NCI-H774 (cell line): ENCODE data around the gene ZNF611.
"Not testable (repeated sequence)": the region's sequence is repeated elsewhere in the genome, so short reads cannot be mapped to it uniquely, and the experiment has no call there.

ENCODE experiments used
- DNase-seq: peaks from one replicate; lab custom pipeline; 2025; lab: John Stamatoyannopoulos, UW

ZNF611 gene

DNA sequence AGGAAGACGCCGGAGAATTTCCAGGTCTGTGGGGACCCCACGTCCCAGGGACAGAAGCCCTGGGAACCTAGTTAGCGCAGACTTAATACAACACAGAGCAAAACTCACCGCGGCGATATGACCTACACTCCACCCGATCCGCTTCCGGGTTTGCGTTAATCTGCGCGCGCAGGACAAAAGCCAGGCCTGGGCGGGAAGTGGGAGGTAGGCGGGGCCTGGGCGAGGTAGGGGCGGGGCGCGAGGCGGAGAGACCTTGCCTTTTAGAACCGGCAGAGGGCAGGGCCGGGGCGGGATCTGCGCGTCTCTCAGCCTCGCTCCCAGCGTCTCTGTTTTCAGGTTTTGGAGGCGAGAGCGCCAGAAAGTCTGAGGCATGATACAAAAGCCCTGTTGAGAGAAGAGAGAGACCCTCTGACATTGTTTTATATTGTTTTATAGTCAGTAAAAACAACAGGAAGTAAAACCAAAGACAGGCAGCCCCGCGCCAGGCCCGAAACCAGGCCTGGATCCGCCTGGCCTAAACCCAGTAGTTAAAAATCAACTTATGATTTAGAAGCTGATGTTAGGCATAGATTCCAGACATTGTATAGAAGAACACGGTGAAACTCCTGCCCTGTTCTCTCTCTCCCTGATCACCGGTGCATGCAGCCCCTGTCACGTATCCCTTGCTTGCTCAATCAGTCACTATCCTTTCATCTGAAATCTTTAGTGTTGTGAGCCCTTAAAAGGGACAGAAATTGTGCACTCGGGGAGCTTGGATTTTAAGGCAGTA is at the start of gene ZNF611:
Gene ZNF611, minus strand, starts transcription at position 152 of the 769 bp plus-strand sequence. CDS start 19,150 bp downstream, outside the sequence.
- DNase-seq: peak; percentile 95

DNA sequence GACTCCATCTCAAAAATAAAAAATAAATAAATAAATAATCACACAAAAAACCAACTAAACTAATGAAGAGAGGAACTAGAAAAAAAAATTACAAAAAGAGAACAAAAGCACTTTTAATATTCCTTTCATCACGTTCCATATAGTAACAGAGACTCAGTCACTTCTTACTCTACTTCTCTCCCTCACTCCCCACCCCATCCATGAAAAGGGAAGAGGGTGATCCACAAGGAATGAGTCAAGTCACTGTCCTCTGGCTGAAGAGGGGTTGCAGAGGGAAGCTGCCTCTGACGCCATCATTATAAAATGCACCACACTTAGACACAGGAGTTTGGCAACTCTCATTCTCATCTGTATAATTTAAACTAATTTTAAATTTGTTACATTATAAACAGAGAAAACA is 48.0 kb upstream of the ZNF611 start:
- not testable (repeated sequence) for DNase-seq

DNA sequence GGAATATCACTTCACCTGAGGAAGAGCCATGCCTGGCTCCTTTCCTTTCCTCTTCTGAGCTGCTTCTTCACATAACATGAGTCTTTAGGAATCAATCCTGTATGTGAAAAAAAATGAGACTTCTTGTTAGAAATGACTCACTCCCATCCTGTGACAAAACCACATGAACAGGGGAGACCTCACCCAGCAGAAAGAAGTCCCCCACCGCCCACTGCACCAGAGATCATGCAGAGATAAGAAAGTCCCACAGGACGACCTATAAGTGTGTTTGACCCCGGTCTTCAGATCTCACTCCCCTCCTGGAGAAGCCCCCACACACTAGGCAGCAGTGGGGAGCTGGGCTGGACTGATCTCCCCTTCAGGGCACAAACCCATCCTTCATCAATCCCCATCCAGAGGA is 44.0 kb upstream of the ZNF611 start:
- no peak for DNase-seq

DNA sequence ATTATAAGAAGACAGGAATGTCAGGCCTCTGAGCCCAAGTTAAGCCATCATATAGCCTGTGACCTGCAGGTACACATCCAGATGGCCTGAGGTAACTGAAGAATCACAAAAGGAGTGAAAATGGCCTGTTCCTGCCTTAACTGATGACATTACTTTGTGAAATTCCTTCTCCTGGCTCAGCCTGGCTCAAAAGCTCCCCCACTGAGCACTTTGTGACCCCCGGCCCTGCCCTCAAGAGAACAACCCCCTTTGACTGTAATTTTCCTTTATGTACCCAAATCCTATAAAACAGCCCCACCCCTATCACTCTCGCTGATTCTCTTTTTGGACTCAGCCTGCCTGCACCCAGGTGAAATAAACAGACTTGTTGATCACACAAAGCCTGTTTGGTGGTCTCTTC is 21.6 kb upstream of the ZNF611 start:
- DNase-seq: not testable (repeated sequence)

DNA sequence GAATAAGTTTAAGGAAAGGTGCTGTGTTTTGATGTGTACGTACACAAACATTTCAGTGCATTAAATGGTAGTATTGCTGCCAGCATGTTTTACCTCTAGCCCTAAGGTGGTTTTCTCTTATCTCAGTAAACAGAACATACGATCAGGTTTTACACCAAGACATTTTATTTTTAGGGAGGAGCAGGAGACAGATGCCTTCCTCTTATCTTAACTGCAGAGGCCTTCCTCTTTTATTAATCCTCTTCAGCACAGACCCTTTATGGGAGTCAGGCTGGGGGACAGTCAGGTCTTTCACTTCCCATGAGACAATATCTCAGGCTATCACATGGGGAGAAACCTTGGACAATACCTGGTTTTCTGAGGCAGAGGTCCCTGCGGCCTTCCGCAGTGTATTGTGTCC is 14.9 kb upstream of the ZNF611 start:
- DNase-seq: no peak

DNA sequence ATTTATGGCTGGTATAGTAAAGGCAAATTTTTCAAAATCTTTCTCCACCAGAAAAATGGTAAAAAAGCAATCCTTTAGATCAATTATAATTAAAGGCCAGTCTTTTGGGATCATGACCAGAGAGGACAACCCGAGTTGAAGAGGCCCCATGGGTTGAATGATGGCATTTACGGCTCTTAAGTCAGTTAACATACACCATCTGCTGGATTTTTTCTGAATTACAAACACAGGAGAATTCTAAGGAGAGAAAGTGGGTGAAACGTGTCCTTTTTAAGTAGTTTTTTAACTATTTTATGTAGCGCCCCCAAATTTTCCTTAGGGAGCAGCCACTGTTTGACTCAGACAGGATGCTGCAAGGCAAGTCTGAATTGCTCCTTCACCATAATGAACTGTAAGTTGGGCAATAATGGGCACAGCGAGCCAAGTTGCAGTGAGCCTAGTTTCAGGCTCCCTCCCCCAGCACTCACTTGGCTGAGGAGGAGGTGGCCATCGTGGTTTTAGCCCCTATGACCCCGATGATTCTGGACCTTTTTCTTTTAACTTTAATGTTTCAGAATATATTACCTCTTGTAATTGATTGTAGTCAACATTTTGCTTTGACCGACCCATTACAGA is 13.6 kb upstream of the ZNF611 start:
- no peak for DNase-seq

DNA sequence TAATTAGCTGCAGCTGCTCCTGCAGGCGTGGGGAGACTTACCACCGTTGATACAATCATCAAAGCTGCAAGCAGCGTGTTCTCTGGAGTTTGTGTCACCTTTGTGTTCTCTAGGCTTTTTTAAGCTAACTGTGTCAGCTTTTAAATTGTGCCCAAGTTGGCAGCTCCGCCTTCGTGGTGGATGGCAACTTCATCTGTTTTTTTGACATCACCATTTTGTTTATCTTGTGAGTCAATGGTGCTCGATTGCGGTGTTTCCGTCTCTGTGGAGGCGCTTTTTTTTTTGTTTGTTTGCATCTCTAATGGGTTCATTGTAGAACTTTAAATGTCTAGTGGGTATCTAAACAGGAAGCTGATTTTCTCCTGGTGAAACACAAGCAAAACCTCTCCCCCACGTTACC is 11.1 kb upstream of the ZNF611 start:
- DNase-seq: peak; percentile 74

DNA sequence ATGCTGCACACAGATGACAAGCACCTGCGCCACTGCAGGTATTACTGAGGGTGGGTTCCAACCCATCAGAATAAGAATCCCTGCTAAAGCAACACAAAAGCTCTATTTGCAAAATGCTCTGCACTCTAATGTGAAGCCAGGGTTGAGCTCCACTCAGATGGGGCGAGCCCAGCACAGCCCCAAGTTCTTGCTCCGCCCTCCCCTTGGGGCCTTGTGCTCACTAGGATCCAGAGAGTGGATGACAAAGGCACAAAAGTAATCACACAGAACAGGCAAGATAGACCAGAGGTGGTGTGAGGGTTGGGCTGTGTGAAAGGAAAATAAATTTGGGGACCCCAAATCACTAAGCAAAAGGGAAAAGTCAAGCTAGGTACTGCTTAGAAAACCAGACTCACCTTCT is 8.2 kb upstream of the ZNF611 start:
- no peak for DNase-seq

DNA sequence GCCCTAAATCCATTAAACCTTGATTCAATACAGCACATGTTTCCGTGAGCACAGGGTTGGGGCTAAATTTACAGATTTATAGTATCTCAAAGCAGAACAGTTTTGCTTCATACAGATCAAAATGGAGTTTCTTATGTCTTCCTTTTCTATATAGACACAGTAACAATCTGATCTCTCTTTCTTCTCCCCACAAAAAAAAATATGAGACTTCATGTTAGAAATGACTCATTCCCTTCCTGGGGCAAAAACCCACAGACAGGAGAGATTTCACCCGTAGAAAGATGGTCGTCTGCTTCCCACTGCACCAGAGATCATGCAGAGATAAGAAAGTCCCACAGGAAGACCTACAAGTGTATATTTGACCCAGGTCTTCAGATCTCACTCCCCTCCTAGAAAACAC is 7.7 kb upstream of the ZNF611 start:
- no peak for DNase-seq

DNA sequence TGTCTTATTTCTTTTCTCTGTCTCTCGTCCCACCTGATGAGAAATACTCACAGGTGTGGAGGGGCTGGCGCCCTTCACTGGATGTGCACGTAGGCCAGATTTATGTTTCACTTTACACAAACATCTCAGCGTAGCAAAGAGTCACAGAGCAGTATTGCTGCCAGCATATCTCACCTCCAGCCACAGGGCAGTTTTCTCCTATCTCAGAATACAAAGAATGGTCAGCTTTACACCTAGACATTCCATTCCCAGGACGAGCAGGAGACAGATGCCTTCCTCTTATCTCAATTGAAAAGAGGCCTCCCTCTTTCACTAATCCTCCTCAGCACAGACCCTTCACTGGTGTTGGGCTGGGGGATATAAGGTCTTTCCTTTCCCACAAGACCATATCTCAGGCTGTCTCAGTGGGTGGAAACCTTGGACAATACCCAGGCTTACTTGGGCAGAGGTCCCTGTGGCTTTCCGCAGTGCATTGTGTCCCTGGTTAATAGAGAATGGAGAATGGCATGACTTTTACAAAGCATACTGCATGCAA is 7.2 kb upstream of the ZNF611 start:
- no peak for DNase-seq

DNA sequence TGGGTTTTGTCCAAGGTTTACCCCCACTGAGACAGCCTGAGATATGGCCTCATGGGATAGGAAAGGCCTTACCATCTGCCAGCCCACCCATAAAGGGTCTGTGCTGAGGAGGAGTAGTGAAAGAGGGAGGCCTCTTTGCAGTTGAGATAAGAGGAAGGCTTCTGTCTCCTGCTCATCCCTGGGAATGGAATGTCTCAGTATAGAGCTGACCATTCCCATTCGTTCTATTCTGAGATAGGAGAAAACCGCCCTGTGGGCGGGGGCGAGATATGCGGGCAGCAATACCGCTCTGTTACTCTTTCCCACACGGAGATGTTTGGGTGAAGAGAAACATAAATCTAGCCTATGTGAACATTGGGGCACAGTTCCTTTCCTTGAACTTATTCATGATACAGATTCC is 6.5 kb upstream of the ZNF611 start:
- DNase-seq: not testable (repeated sequence)

DNA sequence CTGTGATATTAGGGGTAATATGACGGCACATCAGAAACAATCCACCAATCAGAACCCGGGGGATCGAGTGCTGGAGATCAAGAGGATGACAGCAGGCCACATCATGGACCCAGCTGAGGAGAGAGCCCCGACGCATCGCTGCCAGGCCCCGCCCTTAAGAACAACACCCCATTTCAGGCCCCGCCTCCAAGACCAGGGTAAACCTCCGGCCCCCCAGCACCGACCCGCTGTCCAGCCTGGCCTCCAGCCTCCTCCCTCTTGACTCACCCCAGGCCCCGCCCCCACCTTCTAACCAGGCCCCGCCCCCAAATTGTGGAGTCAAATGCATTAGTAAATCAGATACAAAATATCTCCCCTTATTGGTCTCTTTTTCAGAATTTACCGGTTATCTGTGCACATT is 4.7 kb upstream of the ZNF611 start:
- DNase-seq: no peak

DNA sequence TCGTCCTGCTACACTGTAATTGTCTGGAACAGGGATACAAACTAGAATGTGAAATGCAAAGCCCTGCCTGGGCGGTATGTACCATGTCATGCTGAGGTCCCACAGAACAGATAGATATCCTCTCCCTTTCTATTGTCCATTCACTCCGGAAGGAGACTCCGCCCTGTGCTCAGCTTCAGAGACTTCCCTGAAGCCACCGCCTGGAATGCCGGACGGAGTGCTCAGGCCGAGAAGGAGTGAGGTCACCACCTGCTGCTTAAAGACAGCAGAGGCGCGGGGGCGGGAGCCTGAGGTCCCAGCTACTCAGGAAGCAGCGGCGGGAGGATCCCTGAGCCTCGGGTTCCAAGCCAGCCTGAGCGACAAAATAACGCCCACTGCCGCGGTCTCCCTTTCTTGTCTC is 890 bp upstream of the ZNF611 start:
- no peak for DNase-seq

DNA sequence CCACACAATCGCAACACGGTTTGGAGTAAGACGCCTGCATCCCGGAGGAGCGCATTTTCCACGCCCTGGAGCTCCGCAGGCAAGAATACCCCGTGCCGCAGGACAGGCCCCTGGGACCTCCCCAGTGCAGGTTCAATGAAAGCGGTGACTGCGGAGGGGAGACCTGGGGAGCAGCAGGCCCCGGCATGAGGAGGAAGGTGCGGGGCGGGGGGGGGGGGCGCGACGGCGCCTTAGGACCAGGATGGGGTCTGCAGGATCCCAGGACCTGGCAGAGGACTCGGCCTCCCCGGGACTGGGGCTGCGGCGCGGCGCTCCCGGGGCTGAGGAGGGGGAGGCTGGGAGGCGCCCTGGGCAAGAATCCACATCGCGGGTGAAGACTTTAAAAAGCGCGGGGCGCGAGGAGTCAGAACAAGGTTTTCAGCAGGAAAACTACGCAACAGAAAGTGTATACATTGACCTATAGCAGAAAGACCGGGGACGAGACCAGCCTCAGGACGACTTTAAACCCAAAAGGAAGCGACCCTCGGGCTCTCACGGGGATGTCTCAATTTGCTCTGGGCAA is 432 bp downstream of the ZNF611 start:
- no peak for DNase-seq

DNA sequence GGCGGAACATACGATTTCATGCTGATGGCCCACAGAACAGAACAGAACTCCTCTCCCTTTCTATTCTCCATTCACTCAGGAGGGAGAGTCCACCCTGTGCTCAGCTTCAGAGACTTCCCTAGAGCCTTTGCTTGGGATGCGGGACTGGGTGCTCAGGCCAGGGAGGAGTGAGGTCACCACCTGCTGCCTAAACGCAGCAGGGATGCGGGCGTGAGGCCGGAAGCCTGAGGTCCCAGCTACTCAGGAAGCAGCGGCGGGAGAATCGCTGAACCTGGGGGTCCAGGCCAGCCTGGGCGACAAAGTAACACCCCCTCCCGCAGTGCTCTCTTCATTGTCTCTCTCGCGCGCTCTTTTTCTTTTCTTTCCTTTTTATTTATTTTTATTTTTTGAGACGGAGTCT is 8.8 kb downstream of the ZNF611 start:
- not testable (repeated sequence) for DNase-seq

DNA sequence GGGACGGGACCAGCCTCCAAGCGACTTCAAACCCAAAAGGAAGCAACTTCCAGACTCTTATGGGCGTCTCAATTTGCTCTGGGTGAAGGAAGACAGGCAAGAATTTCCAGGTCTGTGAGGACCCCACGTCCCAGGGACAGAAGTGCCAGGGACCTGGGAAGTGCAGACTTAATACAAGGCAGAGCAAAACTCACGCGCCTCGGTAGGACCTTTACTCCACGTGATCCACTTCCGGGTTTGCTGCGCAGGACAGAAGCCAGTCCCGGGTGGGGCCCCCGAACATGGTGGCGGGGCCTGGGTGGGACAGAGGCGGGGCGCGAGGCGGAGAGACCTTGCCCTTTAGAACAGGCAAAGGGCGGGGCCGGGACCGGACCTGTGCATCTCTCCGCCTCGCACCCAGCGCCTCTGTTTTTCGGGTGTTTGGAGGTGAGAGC is 9.3 kb downstream of the ZNF611 start:
- no peak for DNase-seq

DNA sequence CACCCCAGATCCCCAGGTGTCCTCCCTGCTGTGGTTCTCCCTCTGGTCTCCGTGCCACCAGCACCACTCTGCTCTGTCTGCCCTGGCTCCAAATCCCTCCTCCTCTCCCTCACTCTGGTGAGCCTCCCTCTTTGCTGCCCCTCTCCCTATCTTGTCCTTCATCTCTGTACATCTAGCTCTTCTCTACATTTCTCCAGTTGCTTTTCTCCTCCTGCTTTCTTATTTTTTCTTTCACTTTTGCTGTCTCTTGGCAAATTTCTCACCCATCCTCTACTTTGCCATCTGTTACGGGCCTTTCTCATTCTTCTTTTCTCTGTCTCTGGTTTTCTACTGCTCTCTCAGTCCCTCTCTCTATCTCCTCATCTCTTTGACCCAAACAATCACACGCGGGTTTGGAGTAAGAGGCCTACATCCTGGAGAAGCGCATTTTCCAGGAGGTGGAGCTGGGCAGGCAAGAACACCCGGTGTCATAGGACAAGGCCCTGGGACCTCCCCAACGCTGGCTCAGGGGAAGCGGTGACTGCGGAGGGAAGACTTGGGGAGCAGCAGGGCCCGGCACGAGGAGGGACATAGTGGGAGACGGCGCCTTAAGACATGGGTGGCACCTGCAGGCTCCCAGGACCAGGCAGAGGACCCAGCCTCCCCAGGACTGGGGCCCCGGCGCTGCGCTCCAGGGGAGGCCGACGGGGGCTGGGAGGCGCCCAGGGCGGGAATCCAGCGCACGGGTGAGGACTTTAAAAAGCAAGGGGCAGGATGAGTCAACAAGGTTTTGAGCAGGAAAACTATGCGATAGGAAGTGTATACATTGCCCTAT is 9.9 kb downstream of the ZNF611 start:
- no peak for DNase-seq

DNA sequence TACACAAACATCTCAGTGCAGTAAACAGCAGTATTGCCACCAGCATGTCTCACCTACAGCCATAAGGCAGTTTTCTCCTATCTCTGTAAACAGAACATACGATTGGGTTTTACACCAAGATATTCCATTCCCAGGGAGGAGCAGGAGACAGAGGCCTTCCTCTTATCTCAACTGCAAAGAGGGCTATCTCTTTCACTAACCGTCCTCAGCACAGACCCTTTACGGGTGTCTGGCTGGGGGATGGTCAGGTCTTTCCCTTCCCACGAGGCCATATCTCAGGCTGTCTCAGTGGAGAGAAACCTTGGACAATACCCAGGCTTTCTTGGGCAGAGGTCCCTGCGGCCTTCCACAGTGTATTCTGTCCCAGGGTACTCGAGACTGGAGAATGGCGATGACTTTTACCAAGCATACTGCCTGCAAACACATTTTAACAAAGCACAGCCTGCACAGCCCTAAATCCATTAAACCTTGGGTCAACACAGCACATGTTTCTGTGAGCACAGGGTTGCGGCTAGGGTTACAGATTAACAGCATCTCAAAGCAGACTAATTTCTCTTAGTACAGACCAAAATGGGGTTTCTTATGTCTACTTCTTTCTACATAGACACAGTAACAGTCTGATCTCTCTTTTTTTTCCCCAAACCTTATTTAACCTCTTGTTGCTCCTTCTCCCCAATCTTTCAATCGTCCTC is 10.8 kb downstream of the ZNF611 start:
- DNase-seq: not testable (repeated sequence)

DNA sequence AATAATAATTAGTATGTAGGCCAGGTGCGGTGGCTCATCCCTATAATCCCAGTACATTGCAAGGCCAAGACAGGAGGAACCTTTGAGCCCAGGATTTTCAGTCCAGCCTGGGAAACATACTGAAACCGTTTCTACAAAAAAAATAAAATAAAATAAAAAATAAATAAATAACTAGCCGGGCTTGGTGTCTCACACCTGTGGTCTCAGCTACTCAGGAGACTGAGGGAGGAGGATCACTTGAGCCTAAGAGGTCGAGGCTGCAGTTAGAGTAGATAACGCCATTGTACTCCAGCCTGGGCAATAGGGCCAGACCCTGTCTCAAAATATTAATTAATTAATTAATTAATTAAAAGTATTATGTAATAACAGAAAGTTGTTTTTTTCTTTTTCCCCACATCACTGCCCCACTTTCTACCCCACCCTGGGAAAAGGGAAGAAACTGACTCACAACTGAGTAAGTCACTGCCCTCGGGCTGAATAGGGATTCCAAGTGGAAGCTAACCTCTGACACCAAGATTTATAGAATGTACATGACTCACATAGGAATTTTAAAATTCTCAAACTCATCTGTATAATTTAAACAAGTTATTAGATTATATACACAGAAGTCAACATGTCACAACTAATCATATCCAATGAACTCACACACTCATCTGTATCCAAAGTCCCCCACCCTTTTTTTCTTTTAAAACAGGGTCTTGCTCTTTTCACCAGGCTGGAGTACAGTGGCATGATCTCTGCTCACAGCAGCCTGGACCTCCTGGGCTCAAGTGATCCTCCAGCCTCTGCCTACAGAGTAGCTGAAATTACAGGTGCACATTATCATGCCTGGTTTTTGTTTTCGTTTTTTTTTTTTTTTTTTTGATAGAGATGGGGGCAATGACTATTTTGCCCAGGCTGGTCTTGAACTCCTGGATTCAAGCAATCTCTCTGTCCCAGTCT is 12.5 kb downstream of the ZNF611 start:
- no peak for DNase-seq

DNA sequence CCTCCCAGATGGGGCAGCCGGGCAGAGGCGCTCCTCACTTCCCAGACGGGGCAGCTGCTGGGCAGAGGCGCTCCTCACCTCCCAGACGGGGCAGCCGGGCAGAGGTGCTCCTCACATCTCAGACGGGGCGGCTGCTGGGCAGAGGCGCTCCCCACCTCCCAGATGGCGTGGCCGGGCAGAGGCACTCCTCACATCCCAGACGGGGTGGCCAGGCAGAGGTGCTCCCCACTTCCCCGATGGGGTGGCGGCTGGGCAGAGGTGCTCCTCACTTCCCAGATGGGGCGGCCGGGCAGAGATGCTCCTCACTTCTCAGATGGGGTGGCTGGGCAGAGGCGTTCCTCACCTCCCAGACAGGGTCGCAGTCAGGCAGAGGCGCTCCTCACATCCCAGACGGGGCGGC is 14.3 kb downstream of the ZNF611 start:
- DNase-seq: not testable (repeated sequence)

DNA sequence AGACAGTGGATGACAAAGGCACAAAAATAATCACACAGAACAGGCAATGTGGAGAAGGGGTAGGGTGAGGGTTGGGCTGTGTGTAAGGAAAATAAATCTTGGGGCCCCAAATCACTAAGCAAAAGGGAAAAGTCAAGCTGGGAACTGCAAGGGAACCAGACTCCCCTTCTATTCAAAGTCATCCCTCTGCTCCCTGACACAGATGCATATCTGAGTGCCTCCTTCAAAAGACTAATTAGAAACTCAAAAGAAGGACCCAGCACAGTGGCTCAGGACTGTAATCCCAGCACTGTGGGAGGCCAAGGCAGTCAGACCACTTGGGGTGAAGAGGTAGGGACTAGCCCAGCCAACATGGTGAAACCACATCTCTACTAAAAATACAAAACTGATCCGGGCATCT is 18.3 kb downstream of the ZNF611 start:
- DNase-seq: no peak
